ENCODE results near the gene CDH18. TPM values are rescaled to one million over a fixed set of nuclear protein-coding genes. Genes with fewer than 3 reads are reported as not detected.

The CDH18 gene
- total RNA-seq, 2 experiments from 2014 or later, result not detected

DNA sequence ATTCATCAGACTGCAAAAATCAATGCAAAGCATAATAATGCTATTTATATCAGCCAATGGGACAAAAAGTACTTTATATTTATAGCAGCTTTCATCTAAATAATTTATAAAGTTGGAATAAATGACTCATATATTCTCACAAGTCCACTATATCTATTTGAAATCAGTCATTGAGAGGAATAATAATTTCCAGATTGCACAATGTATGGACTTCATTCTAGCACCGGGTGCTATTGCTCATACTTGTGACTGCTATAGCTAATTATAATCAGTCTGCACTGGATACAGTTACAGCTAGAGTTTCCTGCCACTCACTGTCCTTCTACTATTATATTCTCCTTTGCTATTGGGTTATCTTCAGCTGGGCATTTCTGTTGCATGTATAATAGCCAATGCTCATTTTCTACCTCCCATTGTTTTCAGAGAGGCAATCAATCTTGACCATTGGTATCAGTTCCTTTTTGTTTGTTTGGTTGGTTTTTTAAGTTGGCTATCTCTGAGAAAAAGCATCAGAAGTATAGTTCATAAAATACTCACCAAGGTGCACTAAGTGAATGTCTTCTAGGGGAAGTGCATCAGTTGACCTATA, 1.9 kb downstream of the CDH18 start:
- Mint-ChIP-seq H3K4me1 (ENCODE audit: low read depth) (no peaks in the 10 kb centered on the region), H3K36me3 (ENCODE audit: low read depth) (no peaks in the 10 kb centered on the region), H3K27ac (no peak overlapping the region)

DNA sequence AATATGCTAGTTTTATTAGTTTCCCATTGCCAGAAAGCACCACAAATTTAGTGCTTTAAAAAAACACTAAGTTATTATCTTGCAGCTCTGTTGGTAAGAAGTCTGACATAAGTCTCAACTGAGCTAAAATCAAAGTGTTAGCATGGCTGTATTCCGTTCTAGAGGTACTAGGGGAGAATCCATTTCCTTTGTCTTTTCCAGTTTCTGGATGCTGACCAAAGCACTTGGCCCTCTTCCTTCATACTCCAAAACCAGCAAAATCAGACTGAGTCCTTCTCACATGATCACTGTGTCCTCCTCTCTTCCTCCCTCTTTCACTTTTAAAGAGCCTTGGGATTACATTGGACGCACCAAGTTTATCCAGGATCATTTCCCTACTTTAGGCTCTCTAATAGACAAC, 9.5 kb downstream of the CDH18 start:
- Mint-ChIP-seq H3K4me3 (no peak overlapping the region), H3K27me3 (ENCODE audit: low read depth) (no peaks in the 10 kb centered on the region), H3K9me3 (peaks cover 20% of the 10 kb centered on the region), H3K4me1 (ENCODE audit: low read depth) (no peaks in the 10 kb centered on the region), H3K36me3 (ENCODE audit: low read depth) (no peaks in the 10 kb centered on the region), H3K27ac (no peak overlapping the region)
- intact Hi-C loops (cut with micrococcal nuclease), result no loop called here
- CTCF ChIA-PET, result no interaction called here
- DNase-seq, result no peak

More for the DNA sequence above, 1.9 kb downstream of the CDH18 start:
- peaks cover 2% of the 10 kb centered on the region for H3K9me3 Mint-ChIP-seq
- intact Hi-C loops (cut with micrococcal nuclease), result no loop called here
- H3K4me3 Mint-ChIP-seq, result no peak overlapping the region
- CTCF ChIA-PET, result interaction anchor here (0.5 kb wide), 1 partner anchor 913 kb away, joined by 3 read pairs; no protein-coding TSS in a partner anchor
- DNase-seq, result no peak
- no peaks in the 10 kb centered on the region for H3K27me3 Mint-ChIP-seq (ENCODE audit: low read depth)

DNA sequence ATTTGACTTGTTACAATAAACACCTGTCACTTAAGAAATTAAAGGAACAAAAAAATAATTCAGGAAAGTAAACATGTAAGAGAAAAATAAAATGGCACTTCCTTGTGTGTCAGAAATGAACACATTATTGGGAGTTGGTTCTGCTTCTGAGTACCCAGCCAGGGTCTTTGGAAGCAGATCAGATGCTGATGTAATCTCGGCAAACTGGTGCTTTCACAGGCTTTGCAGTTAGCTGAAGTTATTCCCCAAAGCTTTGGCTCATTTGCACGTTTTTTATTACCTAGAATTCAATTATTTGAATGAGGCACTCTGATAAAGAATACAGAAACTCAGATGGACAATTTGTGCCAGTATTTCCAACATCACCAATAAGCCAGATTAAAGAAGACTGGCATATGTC, 10.9 kb downstream of the CDH18 start:
- no peaks in the 10 kb centered on the region for H3K4me1 Mint-ChIP-seq (ENCODE audit: low read depth)
- CTCF ChIA-PET, result no interaction called here
- no peak overlapping the region for H3K4me3 Mint-ChIP-seq
- no peak for DNase-seq
- H3K9me3 Mint-ChIP-seq, result peaks cover 22% of the 10 kb centered on the region
- no peaks in the 10 kb centered on the region for H3K27me3 Mint-ChIP-seq (ENCODE audit: low read depth)
- no peaks in the 10 kb centered on the region for H3K36me3 Mint-ChIP-seq (ENCODE audit: low read depth)
- no peak overlapping the region for H3K27ac Mint-ChIP-seq
- intact Hi-C loops (cut with micrococcal nuclease), result no loop called here

DNA sequence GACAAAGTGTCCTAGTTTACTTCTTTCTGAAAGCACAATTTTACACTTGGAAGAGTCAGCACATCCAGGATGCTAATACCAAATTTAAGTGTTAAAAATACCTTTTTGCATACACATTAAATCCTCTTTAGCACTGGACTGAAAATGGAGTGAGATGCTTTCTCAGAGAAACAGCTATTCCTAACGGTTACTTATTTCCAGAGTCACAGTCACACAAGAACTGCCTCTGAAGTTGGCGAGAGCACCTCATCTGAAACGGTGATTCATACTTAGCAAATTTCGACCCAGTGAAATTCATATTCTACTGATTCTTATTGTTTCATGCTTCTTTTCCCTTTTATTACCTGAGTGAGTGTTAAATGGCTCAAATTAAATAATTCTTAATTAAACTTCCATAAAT, 12.2 kb downstream of the CDH18 start:
- H3K27ac Mint-ChIP-seq, result no peak overlapping the region
- no peak for DNase-seq
- no peaks in the 10 kb centered on the region for H3K36me3 Mint-ChIP-seq (ENCODE audit: low read depth)
- H3K4me3 Mint-ChIP-seq, result no peak overlapping the region
- no peaks in the 10 kb centered on the region for H3K4me1 Mint-ChIP-seq (ENCODE audit: low read depth)
- CTCF ChIA-PET, result no interaction called here
- peaks cover 17% of the 10 kb centered on the region for H3K9me3 Mint-ChIP-seq
- intact Hi-C loops (cut with micrococcal nuclease), result no loop called here
- H3K27me3 Mint-ChIP-seq (ENCODE audit: low read depth), result no peaks in the 10 kb centered on the region

DNA sequence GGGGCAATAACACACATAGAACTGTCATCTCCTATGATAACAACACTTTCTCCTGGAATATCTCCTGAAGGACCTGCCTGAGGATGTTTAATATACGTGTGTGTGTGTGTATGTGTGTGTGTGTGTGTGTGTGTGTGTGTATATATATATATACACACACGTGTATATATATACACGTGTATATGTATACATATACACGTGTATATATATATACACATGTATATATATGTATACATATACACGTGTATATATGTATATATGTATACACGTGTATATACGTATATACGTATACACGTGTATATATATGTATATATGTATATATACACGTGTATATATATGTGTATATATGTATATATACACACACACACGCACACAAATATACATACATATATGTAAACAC, 27.5 kb downstream of the CDH18 start:
- no peak for DNase-seq
- H3K36me3 Mint-ChIP-seq (ENCODE audit: low read depth), result no peaks in the 10 kb centered on the region
- no peaks in the 10 kb centered on the region for H3K27me3 Mint-ChIP-seq (ENCODE audit: low read depth)
- CTCF ChIA-PET, result no interaction called here
- H3K9me3 Mint-ChIP-seq, result no peaks in the 10 kb centered on the region
- no peak overlapping the region for H3K4me3 Mint-ChIP-seq
- no peaks in the 10 kb centered on the region for H3K4me1 Mint-ChIP-seq (ENCODE audit: low read depth)
- intact Hi-C loops (cut with micrococcal nuclease), result no loop called here
- no peak overlapping the region for H3K27ac Mint-ChIP-seq

DNA sequence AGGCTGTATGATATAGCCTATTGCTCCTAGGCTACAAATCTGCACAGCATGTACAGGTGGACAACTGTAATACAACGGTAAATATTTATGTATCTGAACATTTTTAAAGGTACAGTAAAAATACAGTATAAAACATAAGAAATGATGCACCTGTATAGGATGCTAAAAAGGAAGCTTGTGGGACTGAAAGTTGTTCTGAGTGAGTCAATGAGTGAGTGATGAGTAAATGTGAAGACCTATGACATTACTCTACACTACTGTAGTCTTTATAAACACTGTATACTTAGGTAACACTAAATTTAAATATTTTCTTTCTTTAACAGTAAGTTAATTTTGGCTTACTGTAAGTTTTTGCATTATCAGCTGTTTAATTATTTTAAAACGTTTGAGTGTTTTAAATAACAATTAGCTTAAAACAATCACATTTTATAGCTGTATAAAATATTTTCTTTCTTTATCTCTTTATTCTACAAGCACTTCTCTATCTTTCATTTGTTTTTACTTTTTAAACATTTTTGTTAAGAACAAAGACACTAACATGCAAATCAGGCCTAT, 28.1 kb downstream of the CDH18 start:
- no peaks in the 10 kb centered on the region for H3K36me3 Mint-ChIP-seq (ENCODE audit: low read depth)
- no peaks in the 10 kb centered on the region for H3K4me1 Mint-ChIP-seq (ENCODE audit: low read depth)
- no peaks in the 10 kb centered on the region for H3K27me3 Mint-ChIP-seq (ENCODE audit: low read depth)
- no peak for DNase-seq
- H3K27ac Mint-ChIP-seq, result no peak overlapping the region
- no peak overlapping the region for H3K4me3 Mint-ChIP-seq
- no peaks in the 10 kb centered on the region for H3K9me3 Mint-ChIP-seq
- intact Hi-C loops (cut with micrococcal nuclease), result no loop called here
- CTCF ChIA-PET, result no interaction called here

DNA sequence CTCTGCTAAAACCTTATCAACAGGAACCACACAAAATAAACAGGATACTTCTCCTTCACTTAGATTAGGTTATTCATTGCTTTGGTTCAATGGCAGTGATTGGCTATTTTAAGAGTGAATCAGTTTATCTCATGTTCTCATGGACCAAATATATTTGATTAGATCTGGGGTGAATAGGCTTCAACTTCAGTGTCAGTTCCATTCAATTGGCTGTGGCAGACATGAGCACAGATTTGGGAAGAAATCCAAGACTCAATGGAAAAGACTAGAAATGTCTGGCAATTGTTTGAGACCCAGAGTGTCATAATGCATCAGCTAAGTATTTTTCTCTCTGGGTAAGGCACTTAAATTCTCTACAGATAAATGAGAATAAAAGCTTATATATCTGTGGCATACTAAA, 37.1 kb downstream of the CDH18 start:
- Mint-ChIP-seq H3K36me3 (ENCODE audit: low read depth) (no peaks in the 10 kb centered on the region), H3K4me1 (ENCODE audit: low read depth) (no peaks in the 10 kb centered on the region), H3K9me3 (peaks cover 1% of the 10 kb centered on the region), H3K27ac (no peak overlapping the region), H3K27me3 (ENCODE audit: low read depth) (no peaks in the 10 kb centered on the region), H3K4me3 (no peak overlapping the region)
- DNase-seq, result no peak
- CTCF ChIA-PET, result no interaction called here
- intact Hi-C loops (cut with micrococcal nuclease), result no loop called here

DNA sequence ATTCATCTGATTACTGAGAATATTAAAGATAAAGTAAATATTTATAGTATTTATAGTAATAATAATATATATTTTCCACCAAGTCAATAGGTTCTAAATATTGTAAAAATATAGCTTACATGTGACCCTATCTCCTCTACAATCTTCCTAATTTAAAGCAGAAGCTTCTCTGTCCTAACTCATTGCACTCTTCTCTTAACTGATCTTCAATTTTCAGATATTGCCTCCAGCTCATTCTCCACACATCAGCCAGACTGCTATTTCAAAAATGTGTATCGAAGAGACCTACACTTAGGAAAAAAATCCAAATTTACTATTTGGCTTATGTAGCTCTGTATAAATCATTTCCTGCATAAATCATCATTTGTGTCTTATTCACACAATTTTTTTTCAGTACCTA, 47.8 kb downstream of the CDH18 start:
- intact Hi-C loops (cut with micrococcal nuclease), result no loop called here
- DNase-seq, result no peak
- no peaks in the 10 kb centered on the region for H3K36me3 Mint-ChIP-seq (ENCODE audit: low read depth)
- H3K9me3 Mint-ChIP-seq, result peaks cover 2% of the 10 kb centered on the region
- no peak overlapping the region for H3K4me3 Mint-ChIP-seq
- CTCF ChIA-PET, result no interaction called here
- no peak overlapping the region for H3K27ac Mint-ChIP-seq
- H3K27me3 Mint-ChIP-seq (ENCODE audit: low read depth), result no peaks in the 10 kb centered on the region
- no peaks in the 10 kb centered on the region for H3K4me1 Mint-ChIP-seq (ENCODE audit: low read depth)

DNA sequence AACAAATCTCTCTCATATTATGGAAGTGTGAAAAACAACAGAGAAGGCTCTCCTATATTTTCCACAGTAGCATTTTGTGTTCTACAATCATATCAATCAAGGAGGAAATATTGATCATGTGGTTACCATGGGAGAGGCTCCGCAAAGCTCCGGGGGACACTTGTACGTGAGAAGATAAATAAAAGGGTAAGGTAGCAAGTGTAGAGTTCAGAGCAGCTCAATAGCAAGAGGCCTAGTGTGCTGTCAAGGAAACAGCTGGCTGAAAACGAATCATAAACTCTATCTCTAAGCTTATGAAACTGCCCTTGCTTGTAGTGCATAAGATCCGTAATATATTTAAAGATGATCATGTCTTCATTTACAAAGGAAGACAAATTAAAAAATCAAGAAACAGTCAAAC, 57.5 kb downstream of the CDH18 start:
- Mint-ChIP-seq H3K4me3 (no peak overlapping the region), H3K27ac (no peak overlapping the region), H3K9me3 (peaks cover 3% of the 10 kb centered on the region), H3K27me3 (ENCODE audit: low read depth) (no peaks in the 10 kb centered on the region), H3K36me3 (ENCODE audit: low read depth) (no peaks in the 10 kb centered on the region), H3K4me1 (ENCODE audit: low read depth) (no peaks in the 10 kb centered on the region)
- intact Hi-C loops (cut with micrococcal nuclease), result no loop called here
- CTCF ChIA-PET, result no interaction called here
- no peak for DNase-seq

DNA sequence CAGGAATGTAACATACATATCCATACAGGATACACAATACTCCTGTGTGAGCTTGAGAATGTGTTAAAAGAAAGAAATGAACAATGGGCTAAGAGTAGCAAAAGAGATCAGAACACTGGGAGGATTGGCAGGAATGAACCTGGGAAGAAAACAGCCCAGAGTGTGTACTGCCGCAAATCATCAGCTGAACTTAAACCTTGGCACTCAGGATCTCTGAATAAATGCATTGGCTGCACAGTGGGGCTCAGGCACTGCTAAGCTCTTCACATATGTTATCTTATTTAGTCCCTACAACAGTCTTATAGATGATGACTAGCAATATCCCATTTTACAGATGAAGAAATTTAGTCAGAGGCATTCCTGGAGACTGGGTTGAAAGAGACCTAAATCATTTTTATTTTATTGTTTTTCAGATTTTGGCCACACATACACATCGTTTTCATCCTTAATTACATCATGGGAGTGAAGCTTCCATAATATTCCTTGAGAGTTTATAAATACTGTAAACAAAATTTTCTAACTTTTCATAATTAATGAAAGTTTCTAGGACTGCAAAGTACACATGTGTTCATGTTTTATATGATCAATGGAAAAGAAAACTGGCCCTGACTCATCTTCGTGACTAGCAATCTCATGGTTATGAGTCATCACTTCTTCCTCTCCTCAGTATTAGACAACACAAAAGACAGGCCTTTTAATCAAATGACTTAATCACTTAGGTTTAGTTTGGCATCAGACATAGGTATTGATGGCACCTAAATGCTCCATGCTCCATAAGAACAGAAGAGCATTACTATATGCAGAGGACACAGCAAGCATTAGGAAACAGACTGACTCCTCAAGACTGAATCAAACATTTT, 59.2 kb downstream of the CDH18 start:
- no peak for DNase-seq
- no peaks in the 10 kb centered on the region for H3K36me3 Mint-ChIP-seq (ENCODE audit: low read depth)
- CTCF ChIA-PET, result no interaction called here
- H3K4me3 Mint-ChIP-seq, result no peak overlapping the region
- H3K27ac Mint-ChIP-seq, result no peak overlapping the region
- no peaks in the 10 kb centered on the region for H3K27me3 Mint-ChIP-seq (ENCODE audit: low read depth)
- H3K4me1 Mint-ChIP-seq (ENCODE audit: low read depth), result no peaks in the 10 kb centered on the region
- peaks cover 3% of the 10 kb centered on the region for H3K9me3 Mint-ChIP-seq
- intact Hi-C loops (cut with micrococcal nuclease), result no loop called here

DNA sequence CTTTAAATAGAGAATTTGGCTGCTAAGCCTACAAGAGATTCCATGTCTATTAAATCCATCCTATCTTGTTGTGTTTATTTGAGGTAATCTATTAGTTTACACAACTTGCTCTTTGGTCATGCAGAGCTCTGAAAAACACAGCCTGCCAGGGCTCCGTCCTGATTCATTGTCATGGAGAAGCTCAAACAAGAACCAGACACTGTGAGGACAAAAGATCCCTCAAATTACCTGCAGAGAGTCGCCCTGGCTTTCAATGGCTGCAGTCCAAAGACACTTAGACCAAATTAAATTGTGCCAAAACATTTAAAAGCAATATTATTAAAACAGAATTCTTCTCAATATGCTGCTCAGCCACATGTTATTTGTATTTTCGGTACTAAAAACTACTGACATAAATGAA, 60.1 kb downstream of the CDH18 start:
- DNase-seq, result no peak
- Mint-ChIP-seq H3K27ac (no peak overlapping the region), H3K27me3 (ENCODE audit: low read depth) (no peaks in the 10 kb centered on the region), H3K9me3 (peaks cover 8% of the 10 kb centered on the region), H3K4me3 (no peak overlapping the region), H3K4me1 (ENCODE audit: low read depth) (no peaks in the 10 kb centered on the region), H3K36me3 (ENCODE audit: low read depth) (no peaks in the 10 kb centered on the region)
- CTCF ChIA-PET, result no interaction called here
- intact Hi-C loops (cut with micrococcal nuclease), result no loop called here

DNA sequence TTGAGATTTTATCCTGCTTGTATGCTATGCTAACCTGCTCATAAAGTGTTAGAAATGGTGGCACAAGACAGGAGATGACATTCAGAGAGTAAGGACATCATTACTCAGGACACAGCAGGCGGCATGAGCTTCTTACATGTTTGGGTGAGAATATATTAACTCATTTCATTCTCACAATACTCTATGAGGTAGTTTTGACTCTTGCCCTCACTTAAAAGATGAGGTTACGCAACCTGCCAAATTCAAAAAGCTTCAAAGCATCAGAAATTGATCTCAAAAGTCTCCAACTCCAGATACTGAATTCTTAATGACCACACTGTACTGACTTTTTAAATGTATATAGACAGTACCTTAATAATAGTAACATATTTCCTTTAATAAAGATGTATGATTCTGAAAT, 60.8 kb downstream of the CDH18 start:
- Mint-ChIP-seq H3K4me1 (ENCODE audit: low read depth) (no peaks in the 10 kb centered on the region), H3K4me3 (no peak overlapping the region), H3K27me3 (ENCODE audit: low read depth) (no peaks in the 10 kb centered on the region), H3K9me3 (peaks cover 9% of the 10 kb centered on the region), H3K36me3 (ENCODE audit: low read depth) (no peaks in the 10 kb centered on the region), H3K27ac (no peak overlapping the region)
- no peak for DNase-seq
- CTCF ChIA-PET, result no interaction called here
- intact Hi-C loops (cut with micrococcal nuclease), result no loop called here

DNA sequence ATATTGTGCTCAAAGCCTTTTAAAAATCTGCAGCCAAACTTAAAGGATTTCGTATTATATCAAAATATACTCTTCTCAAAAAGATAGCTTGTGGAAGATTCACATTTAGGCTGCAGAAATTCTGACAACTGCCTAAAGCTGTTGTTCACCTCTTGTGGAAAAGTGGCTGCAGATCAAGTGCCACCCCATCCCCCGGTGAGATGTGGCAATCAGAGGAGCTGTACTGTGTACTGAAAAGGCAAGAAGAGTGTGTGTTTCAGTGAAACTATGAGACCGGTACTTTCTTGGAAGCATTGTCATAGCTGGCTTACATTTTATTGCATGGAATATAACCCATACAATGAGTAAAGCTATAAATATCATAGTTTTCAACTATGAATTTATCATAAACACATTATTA, 64.3 kb downstream of the CDH18 start:
- no peak overlapping the region for H3K27ac Mint-ChIP-seq
- CTCF ChIA-PET, result no interaction called here
- peaks cover 6% of the 10 kb centered on the region for H3K9me3 Mint-ChIP-seq
- no peaks in the 10 kb centered on the region for H3K27me3 Mint-ChIP-seq (ENCODE audit: low read depth)
- intact Hi-C loops (cut with micrococcal nuclease), result no loop called here
- no peaks in the 10 kb centered on the region for H3K4me1 Mint-ChIP-seq (ENCODE audit: low read depth)
- DNase-seq, result no peak
- H3K4me3 Mint-ChIP-seq, result no peak overlapping the region
- H3K36me3 Mint-ChIP-seq (ENCODE audit: low read depth), result no peaks in the 10 kb centered on the region

All from activated naive CD4-positive, alpha-beta T cell treated with anti-CD3 and anti-CD28 coated beads for 36 hours (primary cell).